ENCODE measurements around the gene GNB2.
A peak's percentile ranks its signal among the peaks of the same experiment; 100 is the strongest.
"Not testable (repeated sequence)": the region's sequence is repeated elsewhere in the genome, so short reads cannot be mapped to it uniquely, and the experiment has no call there.

GNB2 gene

DNA sequence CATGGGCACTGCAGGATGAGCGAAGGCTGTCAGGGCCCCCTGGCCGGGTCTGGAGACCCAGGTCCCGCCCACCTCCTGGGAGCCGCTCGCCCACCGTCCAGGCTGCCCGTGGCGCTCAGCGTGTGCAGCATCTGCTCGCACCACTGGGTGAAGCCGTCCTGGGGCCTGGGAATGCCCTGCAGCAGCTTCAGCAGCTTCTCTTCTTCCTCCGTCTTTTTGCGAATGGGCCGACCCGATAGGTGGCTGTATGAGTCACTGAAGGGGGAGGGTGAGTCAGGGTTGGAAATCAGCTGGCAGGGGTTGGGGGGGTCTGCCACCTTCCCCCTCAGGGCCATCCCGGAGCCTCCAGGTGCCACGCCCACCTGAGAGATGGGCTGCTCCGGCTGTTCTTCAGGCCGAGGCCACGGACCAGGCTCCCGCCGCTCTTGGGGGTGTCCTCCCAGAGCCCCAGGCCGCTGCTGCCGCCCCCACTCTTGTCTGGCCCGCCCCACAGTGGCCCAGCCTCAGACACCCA is 8.7 kb downstream of the GNB2 start:
- peak; percentile 37 for DNase-seq

DNA sequence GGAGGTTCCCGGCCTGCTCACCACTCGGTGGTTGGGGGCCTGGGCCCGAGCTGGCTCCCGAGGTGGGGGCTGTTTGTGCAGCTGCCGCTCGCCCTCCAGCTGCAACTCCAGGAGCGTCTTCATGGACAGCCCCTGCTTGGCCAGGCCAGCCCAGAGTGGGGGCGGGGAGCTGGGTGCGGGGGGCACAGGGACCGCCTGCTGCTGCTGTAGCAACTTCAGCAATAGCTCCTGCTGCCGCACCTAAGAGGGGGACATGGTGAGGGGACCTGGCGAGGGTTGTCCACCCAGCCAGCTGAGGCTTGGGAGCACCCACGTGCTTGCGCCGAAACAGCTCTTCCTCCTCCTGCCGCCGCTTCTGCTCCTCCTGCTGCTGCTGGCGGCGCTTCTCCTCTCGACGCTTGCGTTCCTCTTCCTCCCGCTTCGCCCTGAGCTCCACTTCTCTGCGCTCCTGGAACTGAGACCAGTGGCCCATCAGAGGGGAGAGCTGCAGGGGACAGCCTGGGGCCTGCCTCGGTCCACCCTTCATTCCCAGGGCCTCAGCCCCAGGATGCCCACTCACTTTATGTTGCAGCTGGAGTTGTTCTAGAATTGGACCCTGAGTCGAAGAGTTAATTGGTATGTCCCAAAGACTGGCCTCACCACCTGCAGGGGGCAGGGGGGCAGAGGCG is 9.6 kb downstream of the GNB2 start:
- DNase-seq, result no peak

DNA sequence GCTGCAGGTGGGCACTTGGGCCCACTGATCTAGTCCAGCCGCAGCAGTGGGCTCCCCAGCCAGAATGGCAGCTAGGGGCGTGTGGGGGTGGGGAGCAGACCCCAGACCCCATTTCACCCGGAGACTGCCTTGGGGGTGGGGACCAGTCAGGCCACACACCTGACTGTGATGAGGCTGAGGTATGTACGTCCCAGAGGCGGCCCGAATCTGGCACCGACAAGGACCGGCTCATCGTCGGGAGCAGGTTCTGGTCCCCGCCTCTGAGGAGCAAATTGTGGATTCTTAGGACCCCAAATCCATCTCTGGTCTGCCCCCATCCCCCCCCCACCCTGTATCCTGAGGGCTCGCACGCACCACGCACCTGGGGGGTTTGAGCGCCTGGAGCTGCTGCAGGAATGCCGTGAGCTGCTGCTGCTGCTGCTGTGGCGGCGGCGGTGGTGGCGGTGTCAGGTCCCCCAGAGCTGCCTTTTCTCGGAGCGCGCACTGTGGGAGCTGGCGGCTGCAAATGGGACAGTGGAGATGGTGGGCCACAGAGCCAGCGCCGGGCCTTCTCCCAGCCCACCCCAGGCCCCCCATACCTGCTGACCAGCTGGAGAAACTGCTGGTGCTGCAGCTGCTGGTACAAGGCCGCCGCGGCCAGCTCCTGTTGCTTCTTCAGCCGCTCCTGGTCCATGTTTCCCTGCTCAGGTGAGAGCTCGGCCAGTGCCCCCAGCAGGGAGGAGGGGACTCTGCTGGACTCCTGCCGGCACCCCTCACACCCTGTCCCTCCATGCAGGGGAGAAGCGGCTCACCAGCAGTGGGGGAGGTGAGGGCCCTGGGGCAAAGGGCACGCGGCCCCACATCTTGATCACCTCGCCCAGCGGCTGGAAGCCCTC is 10.4 kb downstream of the GNB2 start:
- DNase-seq, result no peak

DNA sequence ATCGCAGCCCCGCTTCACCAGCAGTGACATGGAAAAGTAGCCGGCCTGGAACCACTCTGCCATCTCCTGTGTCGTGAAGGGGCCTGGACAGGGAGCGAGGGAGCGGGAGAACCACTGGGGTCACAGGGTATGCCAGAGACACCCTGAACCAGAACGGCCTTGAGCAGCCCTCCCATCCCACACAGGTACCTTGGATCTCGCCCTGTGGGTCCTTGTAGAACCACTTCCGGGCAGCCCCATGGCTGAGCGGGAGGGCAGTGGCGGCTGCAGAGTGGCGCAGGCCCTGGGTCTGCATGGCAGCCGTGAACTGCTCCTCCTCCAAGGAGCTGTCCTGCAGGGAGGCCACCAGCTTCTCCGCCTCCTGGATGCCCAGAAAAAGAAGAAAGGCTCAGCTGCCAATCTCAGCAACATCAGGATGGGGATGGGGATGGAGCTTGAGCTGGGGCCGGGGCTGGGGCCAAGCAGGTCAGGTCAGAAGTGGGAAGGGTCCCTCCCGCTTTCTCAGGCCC is 11.0 kb downstream of the GNB2 start:
- DNase-seq, result no peak

DNA sequence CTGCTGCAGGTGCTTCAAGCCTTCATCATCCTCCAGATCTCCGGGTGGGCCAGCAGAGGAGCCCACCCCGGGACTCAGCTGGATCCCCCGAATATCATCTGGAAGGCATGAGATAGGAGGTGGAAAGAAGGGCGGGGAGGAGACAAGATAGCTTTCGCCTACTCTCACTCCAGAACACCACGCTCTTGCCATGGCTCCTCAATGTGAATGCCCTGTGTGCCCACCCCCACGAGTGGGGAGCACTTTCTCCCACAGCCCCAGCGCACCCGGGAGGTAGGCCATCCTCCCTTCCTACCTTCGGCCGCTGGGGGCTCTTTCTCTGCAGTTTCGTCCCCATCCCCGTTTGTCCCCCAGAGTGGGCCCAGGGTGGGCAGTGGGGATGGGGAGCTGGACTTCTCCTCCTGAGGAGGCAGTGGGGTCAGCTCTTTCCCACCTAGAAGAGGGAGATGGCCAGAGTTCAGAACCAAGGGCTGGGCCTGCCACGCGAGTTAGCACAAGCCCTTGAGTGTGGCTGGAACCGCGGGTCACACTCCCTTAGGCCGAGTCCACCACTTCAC is 11.6 kb downstream of the GNB2 start:
- DNase-seq, result no peak

DNA sequence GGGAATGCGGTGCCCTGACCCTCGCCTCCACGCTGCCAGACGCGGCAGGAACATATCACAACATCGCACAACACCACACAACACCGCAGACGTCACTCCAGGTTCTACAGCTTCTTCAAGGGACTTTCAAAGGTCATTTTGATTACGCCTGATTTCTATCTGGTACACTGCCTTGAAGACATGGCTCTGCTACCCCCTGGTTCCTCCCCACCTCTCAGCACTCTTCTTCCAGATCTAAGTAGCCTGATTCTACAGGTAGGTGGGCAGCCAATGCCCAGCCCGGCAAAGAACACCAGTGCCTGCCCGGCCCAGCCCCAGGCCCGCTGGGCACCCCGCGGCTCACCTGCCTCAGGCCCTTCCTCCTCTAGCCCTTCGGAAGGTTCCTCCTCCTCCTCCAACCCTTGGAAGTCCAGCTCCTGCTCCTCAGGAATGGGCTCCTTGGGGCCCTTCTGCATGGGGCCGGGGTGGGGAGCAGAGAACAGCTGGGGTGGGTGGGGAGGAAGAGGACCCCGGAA is 12.1 kb downstream of the GNB2 start:
- DNase-seq, result no peak

DNA sequence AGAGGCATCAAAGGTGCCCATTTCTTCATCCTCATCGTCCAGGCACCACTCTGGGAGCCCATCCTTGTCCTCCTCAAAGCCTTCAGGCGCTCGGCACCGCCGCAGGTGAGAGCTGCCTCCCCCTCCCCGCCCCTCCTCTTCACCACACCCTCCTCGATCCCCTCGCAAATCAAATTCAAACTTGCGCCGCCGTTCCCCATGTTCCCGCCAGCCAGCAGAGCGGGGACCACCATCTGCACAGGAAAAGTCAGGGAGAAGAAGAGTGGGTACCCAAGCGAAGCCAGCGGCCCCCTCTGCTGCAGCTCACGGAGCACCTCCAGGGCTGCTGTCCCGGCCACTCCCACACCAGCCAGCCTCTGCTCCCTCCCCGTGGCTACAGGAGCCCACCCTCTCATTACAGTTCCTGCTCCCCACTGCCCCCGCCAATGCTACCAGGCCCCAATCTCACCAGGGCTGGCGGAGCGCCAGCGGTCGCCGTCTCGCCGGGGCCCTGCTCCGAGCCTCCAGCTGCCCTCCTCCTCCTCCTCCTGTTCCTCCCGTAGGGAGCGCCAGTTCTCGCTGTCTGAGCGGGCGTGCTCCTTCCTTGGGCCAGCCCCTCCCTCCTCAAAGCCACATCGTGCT is 12.8 kb downstream of the GNB2 start:
- no peak for DNase-seq

DNA sequence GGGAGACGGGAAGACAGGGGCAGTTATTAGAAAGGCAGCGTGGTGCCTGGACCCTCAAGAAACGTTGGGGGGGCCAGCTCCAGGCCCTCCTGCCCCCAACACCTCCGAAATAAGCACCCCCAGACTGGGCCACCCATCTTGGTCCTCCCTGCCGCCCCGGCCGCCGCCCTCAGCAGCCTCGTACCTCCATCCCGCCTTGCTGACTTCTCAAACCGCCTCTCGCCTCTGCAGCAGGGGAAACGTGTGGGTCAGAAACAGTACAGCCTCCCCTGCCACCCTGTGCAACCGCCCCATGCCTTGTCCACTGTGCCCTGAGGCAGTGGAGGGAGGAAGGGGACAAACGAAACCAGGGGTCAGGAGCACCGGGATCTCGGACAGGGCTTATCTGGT is 13.3 kb downstream of the GNB2 start:
- DNase-seq, result no peak

DNA sequence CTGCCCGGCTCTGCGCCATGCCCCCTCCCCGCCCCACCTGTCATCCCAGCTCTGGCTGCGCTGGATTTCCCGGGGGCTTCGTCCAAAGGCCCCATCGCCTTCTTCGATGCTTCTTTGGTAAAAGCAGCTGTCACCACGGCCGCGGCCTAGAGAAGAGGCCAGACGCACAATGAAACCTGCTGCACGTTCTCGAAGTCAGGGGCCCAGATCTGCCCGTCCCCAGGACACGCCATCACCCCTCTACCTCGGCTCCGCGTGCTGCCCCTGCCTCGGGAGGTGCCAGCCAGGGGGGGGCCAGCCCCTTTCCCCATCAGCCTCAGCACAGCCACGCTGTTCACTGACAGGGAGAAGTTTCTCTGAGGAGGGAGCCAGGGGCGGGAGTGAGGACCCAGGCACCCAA is 13.7 kb downstream of the GNB2 start:
- no peak for DNase-seq

DNA sequence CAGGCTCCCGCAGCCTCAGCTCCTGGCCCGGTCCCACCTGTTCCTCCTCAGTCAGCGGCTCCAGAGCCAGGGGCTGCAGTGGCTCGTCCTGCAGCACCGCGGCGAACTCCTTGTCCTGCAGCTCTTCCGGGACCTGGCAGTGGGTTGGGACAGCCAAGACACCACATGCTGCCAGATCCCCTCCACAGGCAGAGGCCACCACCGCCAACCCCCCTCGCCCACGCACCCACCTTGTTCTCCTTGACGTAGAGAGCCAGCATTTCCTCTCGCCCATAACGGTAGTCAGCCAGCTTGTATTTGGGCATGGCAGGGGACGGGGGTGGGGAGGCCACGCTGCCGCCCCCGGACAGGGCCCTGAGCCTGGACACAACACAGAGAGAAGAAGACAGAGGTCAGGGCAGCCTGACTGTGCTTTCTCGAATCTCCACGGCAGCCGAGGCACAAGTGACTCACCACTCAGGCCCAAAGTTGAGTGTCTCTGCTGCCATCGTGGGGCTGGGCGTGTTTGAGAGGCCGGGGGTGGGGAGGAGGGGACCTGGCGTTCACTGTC is 14.3 kb downstream of the GNB2 start:
- DNase-seq, result no peak

DNA sequence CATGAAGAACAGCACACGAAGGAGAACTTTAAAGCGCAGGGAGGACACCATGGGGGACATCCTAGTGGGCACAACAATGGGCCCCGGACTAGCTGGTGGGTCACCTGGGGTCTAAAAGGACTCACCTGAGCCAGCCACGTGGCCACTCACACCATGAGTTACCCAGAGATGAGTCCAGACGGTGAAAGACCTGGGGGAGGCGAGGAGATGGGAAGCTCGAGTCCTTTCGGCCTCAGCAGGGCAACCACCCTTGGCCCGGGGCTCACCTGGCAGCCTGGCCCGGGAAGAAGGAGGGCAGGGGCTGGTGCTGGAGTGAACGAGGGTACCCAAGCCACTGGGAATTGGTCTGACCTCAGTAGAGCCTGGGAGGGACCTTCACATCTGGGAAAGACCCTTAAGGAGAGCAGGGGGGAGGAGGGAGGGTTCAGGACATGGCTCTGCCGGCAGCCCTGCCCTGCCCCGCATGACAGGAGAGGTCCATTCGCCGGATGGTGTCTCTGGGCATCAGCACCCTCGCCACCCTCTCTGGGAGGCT is 14.9 kb downstream of the GNB2 start:
- DNase-seq, result no peak

DNA sequence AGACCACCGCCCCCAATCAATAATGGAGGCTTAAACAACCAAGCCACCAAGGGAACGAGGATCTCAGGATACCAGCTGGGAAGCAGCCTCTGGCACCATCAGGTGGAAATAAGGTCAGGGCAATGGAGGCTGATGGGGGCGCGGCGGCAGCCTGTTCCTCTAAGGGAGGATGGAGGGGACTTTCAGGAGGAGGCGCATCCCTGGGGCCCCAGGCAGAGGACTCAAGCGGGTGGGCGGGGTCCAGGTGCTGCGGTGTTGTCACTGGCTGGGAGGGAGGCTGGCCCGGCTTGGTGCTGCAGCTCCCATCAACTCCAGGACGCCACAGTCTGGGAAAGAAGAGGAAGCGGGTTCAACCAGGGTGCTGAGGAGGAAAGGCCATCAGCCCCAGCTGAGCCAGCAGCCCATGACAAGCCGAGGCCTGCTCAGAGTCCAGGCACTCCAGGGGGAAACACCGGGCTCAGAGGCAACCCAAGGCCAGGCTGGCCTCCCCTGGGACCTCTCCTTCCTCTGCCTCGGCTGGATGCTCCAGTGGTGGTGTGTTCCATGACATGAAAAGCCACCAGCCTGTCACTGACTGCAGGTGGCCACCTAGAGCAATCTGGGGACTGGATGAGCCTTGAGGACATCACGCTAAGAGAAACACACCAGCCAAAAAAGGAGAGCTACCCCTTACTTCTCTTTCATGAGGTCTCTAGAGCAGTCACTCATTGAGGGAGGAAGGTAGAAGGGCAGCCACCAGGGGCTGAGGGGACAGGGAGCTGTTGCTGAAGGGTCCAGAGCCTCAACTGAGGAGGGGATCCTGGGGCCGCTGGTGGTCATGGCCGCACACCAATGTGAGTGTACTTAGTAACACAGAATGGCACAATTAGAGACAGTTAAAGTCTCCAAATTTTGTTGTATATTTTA is 15.9 kb downstream of the GNB2 start:
- no peak for DNase-seq

DNA sequence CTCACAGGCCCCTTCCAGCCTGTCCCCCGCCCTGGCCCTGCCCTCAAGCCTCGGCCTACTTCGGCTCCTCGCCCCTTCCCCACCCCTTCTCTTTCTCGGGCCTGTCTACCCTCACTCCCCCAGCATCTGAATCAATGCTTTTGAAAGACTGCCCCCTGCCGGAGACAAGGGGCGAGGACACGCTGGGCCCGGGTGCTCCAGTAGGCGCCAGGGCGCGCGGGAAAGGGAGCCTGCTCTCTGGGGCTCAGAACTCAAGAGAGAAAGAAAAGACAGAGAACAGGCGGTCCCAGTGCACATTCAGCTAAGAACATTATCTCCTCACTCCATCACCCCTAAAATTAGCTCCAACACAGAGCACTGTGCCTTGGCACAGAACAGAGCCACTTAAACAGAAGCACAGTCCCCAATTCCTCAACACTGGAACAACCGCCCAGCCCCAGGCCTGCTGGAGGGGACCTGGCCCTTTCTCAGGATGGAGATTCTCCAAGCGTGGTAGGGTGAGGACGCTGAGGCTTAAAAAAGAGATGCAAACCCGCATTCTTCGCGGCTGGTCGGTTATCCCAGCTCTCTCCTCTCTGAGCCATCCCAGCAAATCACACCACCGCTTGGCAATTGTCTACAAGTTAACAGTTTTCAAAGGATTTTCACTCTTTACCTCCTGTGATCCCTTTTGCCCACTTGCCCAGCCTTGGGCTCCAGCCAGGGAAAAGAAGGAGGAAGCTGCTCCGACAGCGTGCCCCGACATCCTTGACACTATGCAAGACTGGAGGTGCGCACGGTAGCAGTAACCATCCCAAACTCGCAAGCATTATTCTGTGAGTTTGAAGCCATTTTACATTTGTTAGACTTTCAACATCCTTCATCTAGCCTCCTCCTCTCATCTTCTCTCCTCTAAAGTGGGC is 18.4 kb downstream of the GNB2 start:
- peak; percentile 64 for DNase-seq

DNA sequence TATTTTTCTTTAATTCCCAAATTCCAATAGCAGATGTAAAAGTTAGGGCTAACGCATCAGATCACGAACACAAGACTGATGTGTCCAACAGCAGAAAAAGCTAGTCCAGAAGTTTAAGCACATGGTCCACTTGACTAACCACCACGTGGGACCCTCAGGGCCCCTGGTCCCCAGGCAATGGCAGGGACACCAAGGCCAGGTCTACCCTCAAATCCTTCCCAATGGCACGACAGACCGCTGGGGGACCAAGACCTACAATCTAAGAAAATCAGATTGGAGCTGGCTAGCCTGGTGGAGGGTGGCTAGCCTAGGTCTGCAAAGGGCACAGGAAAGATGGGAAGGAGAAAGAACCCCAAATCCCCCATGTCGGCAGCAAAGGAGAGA is 19.0 kb downstream of the GNB2 start:
- no peak for DNase-seq

DNA sequence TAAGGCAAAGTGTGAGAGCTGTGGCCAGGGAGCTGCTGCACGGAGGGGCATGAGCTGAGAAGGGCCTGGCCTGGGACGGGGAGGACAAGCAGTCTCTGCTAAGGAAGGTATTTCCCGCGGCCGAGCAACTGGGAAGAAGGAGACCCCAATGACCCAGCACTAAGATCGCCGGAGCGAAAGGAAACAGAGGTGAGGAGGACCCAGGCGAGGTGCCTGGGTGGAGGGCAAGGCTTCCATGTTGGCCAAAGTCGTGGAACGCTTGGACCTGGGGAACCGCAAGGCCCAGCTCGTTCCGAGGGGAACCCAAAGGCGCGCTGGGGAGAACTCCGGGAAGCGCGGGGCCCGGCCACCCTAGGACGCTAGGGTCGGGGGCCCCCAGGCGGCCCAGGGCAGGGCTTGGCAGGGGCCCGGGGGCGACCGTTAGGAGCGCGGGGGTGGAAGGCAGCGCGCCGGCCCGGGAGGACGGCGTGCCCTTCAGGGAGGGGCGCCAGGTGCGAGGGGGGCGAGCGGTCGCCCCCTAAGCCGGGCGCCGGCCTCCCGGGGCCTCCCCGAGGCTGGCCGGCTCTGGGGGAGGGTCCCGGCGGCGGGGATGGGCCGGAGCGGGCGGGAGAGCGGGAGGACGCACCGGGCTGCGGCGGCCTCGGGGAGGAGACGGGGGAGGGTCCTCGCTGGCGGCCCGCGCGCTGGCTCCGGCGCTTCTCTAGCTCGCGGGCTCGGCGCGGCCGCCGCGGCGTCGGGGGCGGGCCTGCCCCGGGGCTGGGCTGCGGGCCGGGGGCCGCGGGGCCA is 20.0 kb downstream of the GNB2 start:
- no peak for DNase-seq

DNA sequence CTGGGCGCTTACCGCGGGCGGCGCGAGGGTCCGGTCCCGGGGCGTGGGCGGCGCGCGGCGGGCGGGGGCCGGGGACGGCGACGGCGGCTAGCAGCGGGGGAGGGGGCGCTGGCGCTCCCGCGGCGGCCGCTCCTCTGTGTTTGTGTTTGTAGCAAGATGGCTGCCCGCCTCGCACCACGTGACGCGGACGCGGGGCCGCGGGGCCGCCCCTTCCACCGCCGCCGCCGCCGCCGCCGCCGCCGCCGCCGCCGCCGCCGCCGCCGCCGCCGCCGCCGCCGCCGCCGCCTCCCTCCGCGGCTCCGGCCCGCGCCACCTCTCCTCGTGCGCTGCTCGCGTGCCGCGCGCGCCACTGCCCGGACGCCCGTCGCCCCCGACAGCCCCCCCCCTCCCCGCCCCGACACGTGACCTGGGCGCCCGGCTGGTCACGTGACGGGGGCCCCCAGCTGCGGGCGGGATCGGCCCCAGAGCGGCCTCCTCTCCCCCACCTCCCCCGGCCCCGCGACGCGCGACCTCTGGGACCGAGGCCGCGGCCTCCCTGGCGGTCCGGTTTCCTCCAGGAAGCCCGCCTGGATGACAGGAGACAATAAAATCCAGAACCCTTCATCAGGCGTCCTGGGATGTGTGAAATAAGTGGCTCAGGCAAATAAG is 20.7 kb downstream of the GNB2 start, which contains the start of gene GIGYF1:
Gene GIGYF1, minus strand, starts transcription at position 153 of the 648 bp plus-strand sequence. CDS start 6,012 bp downstream, outside the sequence.
- DNase-seq, result peak; percentile 58

DNA sequence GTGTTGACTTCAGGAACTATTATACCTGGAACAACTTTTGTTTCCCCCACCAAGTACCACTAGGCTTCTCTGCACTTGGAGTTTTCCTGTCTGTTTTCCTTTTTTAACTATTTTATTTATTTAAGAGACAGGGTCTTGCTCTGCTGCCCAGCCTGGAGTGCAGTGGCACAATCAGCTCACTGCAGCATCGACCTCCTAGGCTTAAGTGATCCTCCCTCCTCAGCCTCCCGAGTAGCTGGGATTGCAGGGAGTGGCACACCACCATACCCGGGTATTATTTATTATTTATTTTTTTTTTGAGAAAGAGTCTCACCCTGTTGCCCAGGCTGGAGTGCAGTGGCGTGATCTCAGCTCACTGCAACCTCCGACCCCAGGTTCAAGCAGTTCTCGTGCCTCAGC is 22.6 kb downstream of the GNB2 start:
- DNase-seq, result no peak

DNA sequence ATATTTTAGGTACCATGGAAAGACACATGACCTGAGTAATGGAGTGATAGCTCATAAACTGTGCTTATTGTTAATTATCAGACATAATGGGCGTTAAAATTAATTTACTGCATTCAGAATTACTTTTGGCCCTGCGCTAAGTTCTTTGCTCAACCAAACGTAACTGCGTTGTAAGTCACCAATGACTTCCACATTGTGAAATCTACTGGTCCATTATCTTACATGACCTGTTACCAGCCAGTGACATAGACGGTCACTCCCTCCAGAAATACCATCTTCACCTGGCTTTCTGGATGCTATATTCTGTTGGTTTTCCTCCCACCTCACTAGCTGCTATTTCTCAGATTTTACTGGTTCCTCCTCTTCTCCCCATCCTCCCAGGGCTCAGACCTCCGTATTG is 25.5 kb downstream of the GNB2 start:
- DNase-seq, result no peak

DNA sequence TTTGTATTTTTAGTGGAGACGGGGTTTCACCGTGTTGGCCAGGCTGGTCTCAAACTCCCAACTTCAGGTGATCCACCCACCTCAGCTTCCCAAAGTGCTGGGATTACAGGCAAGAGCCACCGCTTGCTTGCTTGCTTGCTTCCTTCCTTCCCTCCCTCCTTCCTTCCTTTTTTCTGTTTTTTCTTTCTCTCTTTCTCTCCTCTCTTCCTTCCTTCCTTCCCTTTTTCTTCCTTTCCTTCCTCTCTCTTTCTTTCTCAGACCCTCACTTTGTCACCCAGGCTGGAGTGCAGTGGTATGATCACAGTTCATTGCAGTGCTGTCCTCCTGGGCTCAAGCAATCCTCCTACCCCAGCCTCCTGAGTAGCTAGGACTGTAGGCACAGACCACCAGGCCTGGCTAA is 27.5 kb downstream of the GNB2 start:
- not testable (repeated sequence) for DNase-seq

Measured in fibroblast of upper back skin (primary cell).